ENCODE measurements around the gene MYL5. TPM values are rescaled to one million over a fixed set of nuclear protein-coding genes. Genes with fewer than 3 reads are reported as not detected.

MYL5 gene
- total RNA-seq, 1 experiment from 2014 or later, result 50.5 TPM

DNA sequence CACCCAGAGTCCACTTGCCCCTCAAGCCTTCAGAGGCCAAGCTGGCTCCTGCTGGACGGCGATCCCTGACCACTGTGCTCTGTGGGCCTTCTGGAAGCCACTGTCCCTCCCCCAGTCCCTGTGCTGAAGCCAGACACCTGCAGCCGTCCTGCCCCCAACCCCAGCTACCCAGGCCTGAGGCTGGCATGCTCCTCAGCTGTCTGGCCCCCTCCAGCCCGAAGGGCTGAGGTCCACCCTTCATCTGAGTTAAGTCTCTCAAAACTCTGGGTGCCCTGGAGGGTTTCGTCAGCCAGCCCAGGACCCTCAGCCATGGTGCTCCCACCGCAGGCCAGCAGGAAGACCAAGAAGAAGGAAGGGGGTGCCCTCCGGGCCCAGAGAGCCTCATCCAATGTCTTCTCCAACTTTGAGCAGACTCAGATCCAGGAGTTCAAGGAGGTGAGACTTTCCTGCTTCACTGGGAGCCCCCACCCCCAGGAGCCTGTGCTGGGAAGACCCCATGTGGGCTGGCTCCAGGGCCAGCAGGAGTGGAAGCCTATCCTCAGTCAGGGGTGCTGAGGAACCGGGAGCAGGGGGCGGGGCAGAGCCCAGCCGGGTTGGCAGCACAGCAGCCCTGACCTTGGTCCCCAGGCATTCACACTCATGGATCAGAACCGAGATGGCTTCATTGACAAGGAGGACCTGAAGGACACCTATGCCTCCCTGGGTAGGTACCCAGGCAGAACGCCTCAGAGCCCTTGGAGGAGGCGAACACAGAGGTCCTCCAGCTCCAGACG is 4.2 kb downstream of the MYL5 start:
- Histone ChIP-seq H3K27ac (ENCODE audit: low read length) (peak overlapping the region; percentile 97), H3K79me2 (ENCODE audit: low read length) (peaks cover 15% of the 10 kb centered on the region), H3K9ac (ENCODE audit: low read length) (peak overlapping the region; percentile 55), H3K27me3 (ENCODE audit: low read length) (no peaks in the 10 kb centered on the region), H3K36me3 (ENCODE audit: insufficient read depth, low read length) (peaks cover under 1% of the 10 kb centered on the region), H3K4me2 (ENCODE audit: low read depth, low read length, poor library complexity, severe bottlenecking) (peak overlapping the region; percentile 98), H2AFZ (ENCODE audit: low read length) (no peak overlapping the region), H3K4me3 (ENCODE audit: low read length) (no peak overlapping the region; the same call in 1 of the 2 replicates), H3K9me2 (replicated peaks; ENCODE audit: insufficient read depth, low read length) (no peaks in the 10 kb centered on the region), H3K9me3 (ENCODE audit: low read length) (no peaks in the 10 kb centered on the region), H3K4me1 (ENCODE audit: low read length) (peaks cover 44% of the 10 kb centered on the region), H4K20me1 (ENCODE audit: insufficient read depth, low read depth, low read length) (peaks cover 7% of the 10 kb centered on the region; the same call in 1 of the 2 replicates)
- DNase-seq, result no peak

DNA sequence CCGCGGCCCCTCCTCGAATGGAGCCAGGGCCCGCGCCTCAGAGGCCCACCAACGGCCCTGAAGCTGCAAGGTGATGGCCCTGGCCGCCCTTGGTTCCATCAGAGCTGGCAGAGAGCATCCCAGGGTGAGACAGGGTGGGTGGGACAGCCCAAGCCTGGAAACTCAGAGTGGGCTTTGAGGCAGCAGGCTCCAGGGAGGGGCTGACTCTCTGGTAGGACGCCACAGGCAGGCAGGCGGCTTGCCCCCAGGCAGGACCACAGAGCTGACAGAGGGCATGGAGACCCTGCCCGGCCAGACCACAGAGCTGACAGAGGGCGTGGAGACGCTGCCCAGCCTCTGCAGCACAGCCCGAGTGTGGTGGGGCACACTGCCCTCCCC is 4.8 kb downstream of the MYL5 start:
- Histone ChIP-seq H2AFZ (ENCODE audit: low read length) (no peak overlapping the region), H3K9ac (ENCODE audit: low read length) (no peak overlapping the region), H4K20me1 (ENCODE audit: insufficient read depth, low read depth, low read length) (peaks cover 6% of the 10 kb centered on the region; the same call in 1 of the 2 replicates), H3K4me3 (ENCODE audit: low read length) (no peak overlapping the region), H3K27ac (ENCODE audit: low read length) (no peak overlapping the region), H3K4me1 (ENCODE audit: low read length) (peaks cover 44% of the 10 kb centered on the region), H3K79me2 (ENCODE audit: low read length) (peaks cover 12% of the 10 kb centered on the region), H3K36me3 (ENCODE audit: insufficient read depth, low read length) (no peaks in the 10 kb centered on the region; the same call in 1 of the 2 replicates), H3K9me3 (ENCODE audit: low read length) (no peaks in the 10 kb centered on the region), H3K27me3 (ENCODE audit: low read length) (no peaks in the 10 kb centered on the region), H3K9me2 (replicated peaks; ENCODE audit: insufficient read depth, low read length) (no peaks in the 10 kb centered on the region), H3K4me2 (ENCODE audit: low read depth, low read length, poor library complexity, severe bottlenecking) (no peak overlapping the region)
- no peak for DNase-seq

- H2AFZ ChIP-seq (ENCODE audit: low read length), result no peak overlapping the region
- peaks cover 10% of the 10 kb centered on the region for H3K79me2 ChIP-seq (ENCODE audit: low read length)
- H3K9ac ChIP-seq (ENCODE audit: low read length), result no peak overlapping the region
- no peak overlapping the region for H3K4me3 ChIP-seq (ENCODE audit: low read length)
- no peaks in the 10 kb centered on the region; the same call in 1 of the 2 replicates for H3K36me3 ChIP-seq (ENCODE audit: insufficient read depth, low read length)
- no peak for DNase-seq
- H3K4me2 ChIP-seq (ENCODE audit: low read depth, low read length, poor library complexity, severe bottlenecking), result no peak overlapping the region
- peaks cover 6% of the 10 kb centered on the region; the same call in 1 of the 2 replicates for H4K20me1 ChIP-seq (ENCODE audit: insufficient read depth, low read depth, low read length)
- no peaks in the 10 kb centered on the region for H3K27me3 ChIP-seq (ENCODE audit: low read length)
- no peaks in the 10 kb centered on the region for H3K9me3 ChIP-seq (ENCODE audit: low read length)
- peaks cover 44% of the 10 kb centered on the region for H3K4me1 ChIP-seq (ENCODE audit: low read length)
- H3K9me2 ChIP-seq (replicated peaks; ENCODE audit: insufficient read depth, low read length), result no peaks in the 10 kb centered on the region
- no peak overlapping the region for H3K27ac ChIP-seq (ENCODE audit: low read length)
These were observed 5.3 kb downstream of the MYL5 start for GRCh38 chr4:679629-680028.

DNA sequence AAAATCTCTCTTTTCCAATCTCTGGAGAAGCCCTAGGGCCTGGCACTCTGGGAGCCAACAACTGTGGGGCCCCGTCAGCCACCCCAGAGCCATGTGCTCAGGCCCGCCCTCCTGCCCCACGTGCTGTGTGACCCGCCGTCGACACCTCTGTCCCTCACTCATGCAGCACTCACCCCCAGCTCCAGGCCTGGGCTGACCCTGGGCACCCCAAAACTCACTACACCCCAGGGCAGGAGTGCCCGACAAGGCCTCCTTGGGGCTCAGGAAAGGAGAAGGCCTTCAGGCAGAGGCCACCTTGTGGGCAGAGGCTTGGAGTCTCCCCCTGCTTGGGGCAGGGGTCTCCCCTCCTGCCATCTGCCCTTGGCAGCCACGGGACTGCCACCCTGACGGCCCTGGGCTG is 5.7 kb downstream of the MYL5 start:
- Histone ChIP-seq H3K4me1 (ENCODE audit: low read length) (peaks cover 42% of the 10 kb centered on the region), H3K4me3 (ENCODE audit: low read length) (no peak overlapping the region), H3K9ac (ENCODE audit: low read length) (no peak overlapping the region)

DNA sequence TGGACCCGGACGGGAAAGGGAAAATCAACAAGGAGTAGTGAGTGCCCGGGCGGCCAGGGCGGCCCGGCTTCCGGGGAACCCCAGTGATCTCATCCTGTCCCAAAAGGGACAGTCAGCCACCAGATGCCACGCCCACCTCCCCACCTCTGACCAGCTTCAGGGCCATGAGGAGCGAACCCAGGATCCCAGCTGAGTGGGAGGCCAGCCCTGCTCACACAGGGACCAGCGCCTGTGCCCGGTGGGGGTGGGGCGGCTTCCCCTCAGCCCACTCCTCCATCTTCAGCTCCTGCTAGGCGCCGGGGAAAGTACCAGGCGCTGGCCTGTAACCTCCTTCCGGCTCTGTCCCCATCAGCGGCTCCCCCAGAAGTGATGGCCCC is 6.2 kb downstream of the MYL5 start:
- Histone ChIP-seq H3K27ac (ENCODE audit: low read length) (no peak overlapping the region), H3K9ac (ENCODE audit: low read length) (0 out of 2 replicates have a peak overlapping the region, but pooled peaks have one; percentile 9), H3K4me1 (ENCODE audit: low read length) (peaks cover 37% of the 10 kb centered on the region), H3K9me2 (replicated peaks; ENCODE audit: insufficient read depth, low read length) (no peaks in the 10 kb centered on the region), H4K20me1 (ENCODE audit: insufficient read depth, low read depth, low read length) (peaks cover 6% of the 10 kb centered on the region; the same call in 1 of the 2 replicates), H2AFZ (ENCODE audit: low read length) (no peak overlapping the region), H3K27me3 (ENCODE audit: low read length) (no peaks in the 10 kb centered on the region), H3K9me3 (ENCODE audit: low read length) (no peaks in the 10 kb centered on the region), H3K36me3 (ENCODE audit: insufficient read depth, low read length) (no peaks in the 10 kb centered on the region; the same call in 1 of the 2 replicates), H3K4me3 (ENCODE audit: low read length) (no peak overlapping the region), H3K79me2 (ENCODE audit: low read length) (peaks cover under 1% of the 10 kb centered on the region), H3K4me2 (ENCODE audit: low read depth, low read length, poor library complexity, severe bottlenecking) (no peak overlapping the region)
- DNase-seq, result no peak

More for the DNA sequence above, 5.7 kb downstream of the MYL5 start:
- no peaks in the 10 kb centered on the region for H3K9me3 ChIP-seq (ENCODE audit: low read length)
- no peaks in the 10 kb centered on the region; the same call in 1 of the 2 replicates for H3K36me3 ChIP-seq (ENCODE audit: insufficient read depth, low read length)
- no peak overlapping the region for H3K4me2 ChIP-seq (ENCODE audit: low read depth, low read length, poor library complexity, severe bottlenecking)
- H3K27me3 ChIP-seq (ENCODE audit: low read length), result no peaks in the 10 kb centered on the region
- H3K79me2 ChIP-seq (ENCODE audit: low read length), result peaks cover 5% of the 10 kb centered on the region
- peaks cover 6% of the 10 kb centered on the region; the same call in 1 of the 2 replicates for H4K20me1 ChIP-seq (ENCODE audit: insufficient read depth, low read depth, low read length)
- no peak overlapping the region for H2AFZ ChIP-seq (ENCODE audit: low read length)
- no peak overlapping the region for H3K27ac ChIP-seq (ENCODE audit: low read length)
- DNase-seq, result no peak
- no peaks in the 10 kb centered on the region for H3K9me2 ChIP-seq (replicated peaks; ENCODE audit: insufficient read depth, low read length)

- H3K27ac ChIP-seq (ENCODE audit: low read length), result no peak overlapping the region
- H3K9me3 ChIP-seq (ENCODE audit: low read length), result no peaks in the 10 kb centered on the region
- H3K4me2 ChIP-seq (ENCODE audit: low read depth, low read length, poor library complexity, severe bottlenecking), result no peak overlapping the region
- no peaks in the 10 kb centered on the region for H3K36me3 ChIP-seq (ENCODE audit: insufficient read depth, low read length)
- H3K9ac ChIP-seq (ENCODE audit: low read length), result 0 out of 2 replicates have a peak overlapping the region, but pooled peaks have one; percentile 9
- no peaks in the 10 kb centered on the region for H3K79me2 ChIP-seq (ENCODE audit: low read length)
- peaks cover 6% of the 10 kb centered on the region; the same call in 1 of the 2 replicates for H4K20me1 ChIP-seq (ENCODE audit: insufficient read depth, low read depth, low read length)
- peak; percentile 54 for DNase-seq
- no peaks in the 10 kb centered on the region for H3K27me3 ChIP-seq (ENCODE audit: low read length)
- no peak overlapping the region for H3K4me3 ChIP-seq (ENCODE audit: low read length)
- H2AFZ ChIP-seq (ENCODE audit: low read length), result no peak overlapping the region
- H3K4me1 ChIP-seq (ENCODE audit: low read length), result peaks cover 32% of the 10 kb centered on the region
- no peaks in the 10 kb centered on the region for H3K9me2 ChIP-seq (replicated peaks; ENCODE audit: insufficient read depth, low read length)
These were observed 6.7 kb downstream of the MYL5 start for GRCh38 chr4:680928-681645.

DNA sequence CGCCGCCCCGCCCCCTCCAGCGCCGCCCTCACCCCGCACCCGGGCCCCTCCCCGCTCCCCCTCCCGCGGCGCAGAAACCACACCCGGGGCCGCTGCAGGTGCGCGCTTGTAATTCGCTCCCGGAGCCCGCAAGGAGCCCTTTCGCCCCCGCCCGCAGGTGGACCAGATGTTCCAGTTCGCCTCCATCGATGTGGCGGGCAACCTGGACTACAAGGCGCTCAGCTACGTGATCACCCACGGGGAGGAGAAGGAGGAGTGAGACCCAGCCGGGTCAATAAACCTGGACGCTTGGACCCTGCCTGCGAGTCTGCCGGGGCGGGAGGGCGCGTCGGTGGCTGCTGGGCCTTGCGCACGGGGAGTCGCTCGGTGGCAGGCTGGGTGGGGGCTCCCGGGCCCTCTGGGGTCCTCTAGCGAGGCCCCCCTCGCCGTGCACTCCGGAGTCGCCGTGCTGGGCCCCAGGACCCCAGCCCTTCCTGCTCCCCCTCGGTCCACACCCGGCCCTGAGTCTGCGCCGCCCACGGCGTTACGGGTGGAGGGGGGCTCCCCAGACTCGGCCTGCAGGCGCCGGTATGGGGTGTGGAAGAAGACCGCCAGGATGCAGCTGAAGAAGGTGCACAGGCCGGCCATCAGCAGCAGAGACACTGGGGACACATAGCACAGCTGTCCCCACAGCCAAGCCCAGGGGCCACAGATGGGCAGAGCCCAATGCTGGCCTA is 7.6 kb downstream of the MYL5 start:
- Histone ChIP-seq H3K9me3 (ENCODE audit: low read length) (no peaks in the 10 kb centered on the region), H3K4me1 (ENCODE audit: low read length) (peaks cover 24% of the 10 kb centered on the region), H2AFZ (ENCODE audit: low read length) (no peak overlapping the region), H3K9me2 (replicated peaks; ENCODE audit: insufficient read depth, low read length) (no peaks in the 10 kb centered on the region), H3K27me3 (ENCODE audit: low read length) (no peaks in the 10 kb centered on the region), H3K4me3 (ENCODE audit: low read length) (no peak overlapping the region), H3K4me2 (ENCODE audit: low read depth, low read length, poor library complexity, severe bottlenecking) (no peak overlapping the region), H4K20me1 (ENCODE audit: insufficient read depth, low read depth, low read length) (peaks cover 6% of the 10 kb centered on the region; the same call in 1 of the 2 replicates), H3K9ac (ENCODE audit: low read length) (no peak overlapping the region), H3K79me2 (ENCODE audit: low read length) (no peaks in the 10 kb centered on the region), H3K27ac (ENCODE audit: low read length) (no peak overlapping the region), H3K36me3 (ENCODE audit: insufficient read depth, low read length) (no peaks in the 10 kb centered on the region)
- no peak for DNase-seq
